Ovary (tissue), 9 donors: Measurements from ENCODE around the gene FOXP1. TPM values are rescaled to one million over a fixed set of nuclear protein-coding genes. Genes with fewer than 3 reads are reported as not detected.

ENCODE experiments used
- DNase-seq, 5 donors: peaks; one replicate each; pipeline ENCODE4 v3.0.0-alpha.2; 2019 to 2020
- H3K27ac ChIP-seq, 2 donors: fragments of 200-600 bp; one replicate each; pipeline versions ENCODE4 v1.5.1 to v1.8.0; 2019 to 2022
- H3K27me3 ChIP-seq: fragments of 200-600 bp; one replicate; pipeline ENCODE4 v1.8.0; 2022
- H3K36me3 ChIP-seq: fragments of 200-600 bp; sonication (generic); one replicate; pipeline ENCODE4 v1.5.1; 2019
- H3K4me1 ChIP-seq: one replicate; pipeline ENCODE4 v1.8.1; 2013; ENCODE audit warnings: mild to moderate bottlenecking, moderate library complexity; ENCODE audit not compliant: insufficient read depth
- H3K4me3 ChIP-seq: fragments of 200-600 bp; sonication (generic); one replicate; pipeline ENCODE4 v1.5.1; 2017
- H3K9me3 ChIP-seq, 2 donors: fragments of 200-600 bp in 1 of 2; sonication (generic) in 1 of 2; one replicate each; pipeline versions ENCODE4 v1.5.1 to v1.8.1; 2013 to 2019; ENCODE audit warnings: mild to moderate bottlenecking in 1 of 2, moderate library complexity in 1 of 2
- CTCF ChIP-seq, 3 donors: fragments of 450-650 bp in 2 of 3; fragments of 200-600 bp in 1 of 3; IDR thresholded peaks; one replicate each; pipeline versions ENCODE4 v1.5.1 to v1.8.0; 2016 to 2022; ENCODE audit warnings: antibody characterized with exemption in 3 of 3, mild to moderate bottlenecking in 1 of 3
- EP300 ChIP-seq: sonication (generic); formaldehyde crosslinking; IDR thresholded peaks from one replicate; pipeline ENCODE4 v1.6.1; 2017; ENCODE audit warnings: antibody characterized with exemption
- POLR2A ChIP-seq: fragments of 450-650 bp; IDR thresholded peaks from one replicate; pipeline ENCODE4 v1.6.1; 2017; ENCODE audit warnings: antibody characterized with exemption, mild to moderate bottlenecking, moderate library complexity
- WGBS, 3 donors: extraction: QIAGEN DNeasy Blood & Tissue Kit in 1 of 3; methylation state at CpG; one replicate each; pipeline versions ENCODE4 v1.1.5 to v1.1.7; 2013 to 2017; 5-methylcytosine and 5-hydroxymethylcytosine counted together
- intact Hi-C, 4 donors: fragments of 100-400 bp; cut with DNase I; formaldehyde crosslinking; loops; one replicate each; pipeline versions ENCODE4 v1.11.0 to v1.15.1; 2022 to 2023
- polyA plus RNA-seq, 2 donors: library from polyadenylated mRNA; stranded (reverse); fragments of 200-250 nt in 1 of 2; fragments of 350-450 nt in 1 of 2; fragmentation: Illumina TruSeq in 1 of 2; extraction: RNeasy Lipid Tissue Mini Kit (QIAGEN cat#74804) in 1 of 2; gene quantifications; one replicate each; pipeline ENCODE4 v1.2.3, GENCODE V29; 2013 to 2014
- total RNA-seq, 7 donors: library from RNA; depleted of rRNA in 2 of 7; stranded (reverse); fragments of >200 nt in 2 of 7; fragmentation: NEBNext Ultra II Directional in 3 of 7; extraction: Animal tissue kit (Norgen Biotek cat#: 25700) in 3 of 7; gene quantifications; one replicate each; pipeline versions ENCODE4 v1.1.0 to v1.2.4, GENCODE V29; 2016 to 2023
- donor health status: DM: no; HTN: no; CAD: no; lungs with moderate emphysema.
- donor health status: DM: no; HTN: no; CAD: no.
- donor health status: Bipolar disorder and iron deficiency.
- donor health status: DM: yes; HTN: yes; CAD: no.
- donor health status: DM: no; HTN: no; CAD: no.
- donor health status: DM: yes; HTN: yes; CAD: no.

The FOXP1 gene
- total and polyA plus RNA-seq, 9 donors = 31.7 to 126 (median 114) TPM

GRCh38 chr3:71408903-71409302 is 174.6 kb downstream of the FOXP1 start:
- Histone ChIP-seq H3K4me1 (no peaks in the 10 kb centered on the region), H3K4me3 (no peak overlapping the region), H3K27me3 (no peaks in the 10 kb centered on the region), H3K36me3 (no peaks in the 10 kb centered on the region), H3K9me3 (no peaks in the 10 kb centered on the region), H3K27ac (no peak overlapping the region)
- no peak for TF ChIP-seq POLR2A
- no peak for TF ChIP-seq EP300
- no peak for TF ChIP-seq CTCF (IDR thresholded peaks at IDR 0.05)
- intact Hi-C loops = no loop called here
- no peak for DNase-seq
- WGBS, 3 donors = 84 to 95% (median 89%) methylated on average over 2 of the region's 2 CpGs

GRCh38 chr3:71407823-71408222 is 175.7 kb downstream of the FOXP1 start:
- H3K9me3 ChIP-seq = no peaks in the 10 kb centered on the region
- H3K27me3 ChIP-seq = no peaks in the 10 kb centered on the region
- TF ChIP-seq POLR2A = no peak
- TF ChIP-seq EP300 = no peak
- no peak for TF ChIP-seq CTCF (IDR thresholded peaks at IDR 0.05)
- 33 to 35% (median 35%) methylated on average over 10 of the region's 10 CpGs for WGBS, 3 donors
- H3K27ac ChIP-seq = no peak overlapping the region
- H3K36me3 ChIP-seq = no peaks in the 10 kb centered on the region
- intact Hi-C loops = no loop called here
- no peaks in the 10 kb centered on the region for H3K4me1 ChIP-seq
- no peak for DNase-seq
- no peak overlapping the region for H3K4me3 ChIP-seq

- Histone ChIP-seq H3K36me3 (no peaks in the 10 kb centered on the region), H3K27ac (no peak overlapping the region), H3K9me3 (no peaks in the 10 kb centered on the region), H3K4me3 (no peak overlapping the region), H3K27me3 (no peaks in the 10 kb centered on the region), H3K4me1 (no peaks in the 10 kb centered on the region)
- WGBS, 3 donors = 64 to 69% (median 64%) methylated on average over 10 of the region's 10 CpGs
- TF ChIP-seq EP300 = no peak
- no peak for TF ChIP-seq POLR2A
- TF ChIP-seq CTCF (IDR thresholded peaks at IDR 0.05) = no peak
- intact Hi-C loops = no loop called here
- no peak for DNase-seq
These were observed 176.3 kb downstream of the FOXP1 start for GRCh38 chr3:71406972-71407810.

GRCh38 chr3:71402911-71403310 is 180.6 kb downstream of the FOXP1 start:
- peaks cover 2% of the 10 kb centered on the region for H3K4me1 ChIP-seq
- H3K4me3 ChIP-seq = no peak overlapping the region
- intact Hi-C loops = no loop called here
- DNase-seq = no peak
- TF ChIP-seq CTCF (IDR thresholded peaks at IDR 0.05) = no peak
- TF ChIP-seq POLR2A = no peak
- no peak for TF ChIP-seq EP300
- H3K36me3 ChIP-seq = no peaks in the 10 kb centered on the region
- H3K9me3 ChIP-seq = no peaks in the 10 kb centered on the region
- H3K27ac ChIP-seq = no peak overlapping the region
- no peaks in the 10 kb centered on the region for H3K27me3 ChIP-seq
- WGBS, 3 donors = 85 to 89% (median 86%) methylated on average over 2 of the region's 2 CpGs
